Uterus (tissue), 4 donors: Measurements from ENCODE around the gene CTSD. TPM values are rescaled to one million over a fixed set of nuclear protein-coding genes. Genes with fewer than 3 reads are reported as not detected.

Experiments
- DNase-seq, 2 donors: peaks; one replicate each; pipeline ENCODE4 v3.0.0-alpha.2; 2019 to 2020
- H3K27ac ChIP-seq, 2 donors: fragments of 200-600 bp; sonication (generic); 1 replicate in 1 of 2; 2 replicates in 1 of 2; pipeline ENCODE4 v1.5.1; 2016 to 2018
- H3K27me3 ChIP-seq, 2 donors: fragments of 200-600 bp; sonication (generic); one replicate each; pipeline ENCODE4 v1.5.1; 2018 to 2019; ENCODE audit warnings: control low read depth in 1 of 2
- H3K36me3 ChIP-seq, 2 donors: fragments of 200-600 bp; sonication (generic); one replicate each; pipeline ENCODE4 v1.5.1; 2019; ENCODE audit warnings: control low read depth in 1 of 2
- H3K4me1 ChIP-seq, 2 donors: fragments of 200-600 bp; sonication (generic); one replicate each; pipeline ENCODE4 v1.5.1; 2018 to 2019; ENCODE audit warnings: control low read depth in 1 of 2
- H3K4me3 ChIP-seq, 2 donors: fragments of 200-600 bp; sonication (generic); 1 replicate in 1 of 2; 2 replicates in 1 of 2; pipeline ENCODE4 v1.5.1; 2018 to 2019; ENCODE audit warnings: mild to moderate bottlenecking in 1 of 2
- H3K9me3 ChIP-seq, 2 donors: fragments of 200-600 bp; sonication (generic); one replicate each; pipeline ENCODE4 v1.5.1; 2019; ENCODE audit warnings: control low read depth in 1 of 2
- CTCF ChIP-seq, 4 experiments: fragments of 200-600 bp in 2 of 4; fragments of 450-650 bp in 2 of 4; sonication (generic) in 2 of 4; IDR thresholded peaks; one replicate each; pipeline ENCODE4 v1.5.1; 2016 to 2019; ENCODE audit warnings: antibody characterized with exemption in 4 of 4, mild to moderate bottlenecking in 2 of 4, moderate library complexity in 1 of 4
- POLR2A ChIP-seq, 2 donors: fragments of 450-650 bp; IDR thresholded peaks; one replicate each; pipeline ENCODE4 v1.6.1; 2016; ENCODE audit warnings: antibody characterized with exemption in 2 of 2, mild to moderate bottlenecking in 1 of 2, moderate library complexity in 1 of 2
- intact Hi-C: fragments of 100-400 bp; cut with DNase I; formaldehyde crosslinking; loops from one replicate; pipeline ENCODE4 v1.15.1; 2023; ENCODE audit warnings: low total_unique reads
- total RNA-seq, 4 donors: library from RNA; depleted of rRNA in 3 of 4; stranded (reverse); fragments of >200 nt in 3 of 4; gene quantifications; one replicate each; pipeline versions ENCODE4 v1.1.0 to v1.2.4, GENCODE V29; 2014 to 2023
- donor health status: DM: yes; HTN: yes; CAD: no.

CTSD gene
- total RNA-seq, 4 donors from 2014 or later, result 80.0 to 188 (median 126) TPM

GRCh38 chr11:1727096-1727690 lies 36.5 kb downstream of the CTSD start:
- Histone ChIP-seq H3K4me3 (no peak overlapping the region), H3K9me3 (no peaks in the 10 kb centered on the region), H3K36me3 (no peaks in the 10 kb centered on the region), H3K27ac (no peak overlapping the region), H3K4me1 (no peaks in the 10 kb centered on the region), H3K27me3 (no peaks in the 10 kb centered on the region)
- intact Hi-C loops, result no loop called here
- no peak for DNase-seq
- TF ChIP-seq CTCF (IDR thresholded peaks at IDR 0.05), result no peak
- no peak for TF ChIP-seq POLR2A (IDR thresholded peaks at IDR 0.05)

GRCh38 chr11:1719781-1720180 lies 43.9 kb downstream of the CTSD start:
- intact Hi-C loops, result no loop called here
- H3K4me3 ChIP-seq, result no peak overlapping the region

GRCh38 chr11:1718326-1718725 lies 45.4 kb downstream of the CTSD start:
- TF ChIP-seq CTCF (IDR thresholded peaks at IDR 0.05) (no peak), POLR2A (IDR thresholded peaks at IDR 0.05) (no peak)
- intact Hi-C loops, result no loop called here
- DNase-seq, result no peak
- Histone ChIP-seq H3K27me3 (no peaks in the 10 kb centered on the region), H3K4me3 (no peak overlapping the region), H3K36me3 (no peaks in the 10 kb centered on the region), H3K4me1 (no peaks in the 10 kb centered on the region), H3K27ac (no peak overlapping the region), H3K9me3 (no peaks in the 10 kb centered on the region)

More at GRCh38 chr11:1719781-1720180, 43.9 kb downstream of the CTSD start:
- no peak overlapping the region for H3K27ac ChIP-seq
- no peaks in the 10 kb centered on the region for H3K36me3 ChIP-seq
- no peaks in the 10 kb centered on the region for H3K4me1 ChIP-seq
- no peaks in the 10 kb centered on the region for H3K9me3 ChIP-seq
- H3K27me3 ChIP-seq, result no peaks in the 10 kb centered on the region
- TF ChIP-seq POLR2A (IDR thresholded peaks at IDR 0.05), result no peak
- no peak for TF ChIP-seq CTCF (IDR thresholded peaks at IDR 0.05)
- DNase-seq, result no peak

- DNase-seq, result no peak
- Histone ChIP-seq H3K36me3 (no peaks in the 10 kb centered on the region), H3K9me3 (no peaks in the 10 kb centered on the region), H3K27me3 (no peaks in the 10 kb centered on the region), H3K4me1 (no peaks in the 10 kb centered on the region), H3K27ac (no peak overlapping the region), H3K4me3 (no peak overlapping the region)
- intact Hi-C loops, result no loop called here
- TF ChIP-seq POLR2A (IDR thresholded peaks at IDR 0.05), result no peak
- TF ChIP-seq CTCF (IDR thresholded peaks at IDR 0.05), result no peak
Measured at GRCh38 chr11:1717745-1718144, 46.0 kb downstream of the CTSD start.

GRCh38 chr11:1714908-1715885 lies 48.5 kb downstream of the CTSD start:
- TF ChIP-seq POLR2A (IDR thresholded peaks at IDR 0.05), result no peak
- no peak for TF ChIP-seq CTCF (IDR thresholded peaks at IDR 0.05)
- H3K27ac ChIP-seq, result no peak overlapping the region
- no peak for DNase-seq
- no peaks in the 10 kb centered on the region for H3K9me3 ChIP-seq
- intact Hi-C loops, result no loop called here
- no peaks in the 10 kb centered on the region for H3K27me3 ChIP-seq
- no peaks in the 10 kb centered on the region for H3K4me1 ChIP-seq
- no peak overlapping the region for H3K4me3 ChIP-seq
- no peaks in the 10 kb centered on the region for H3K36me3 ChIP-seq
